Liver (tissue), 9 donors: ENCODE results near the gene CASTOR1. TPM values are rescaled to one million over a fixed set of nuclear protein-coding genes. Genes with fewer than 3 reads are reported as not detected.

Experiments
- DNase-seq: peaks from one replicate; pipeline ENCODE4 v3.0.0-alpha.2; 2017; ENCODE audit warnings: low spot score
- H3K27ac ChIP-seq, 2 donors: one replicate each; pipeline ENCODE4 v1.7.0; 2013; ENCODE audit warnings: inconsistent platforms in 2 of 2, low read length in 2 of 2, control low read depth in 1 of 2, low read depth in 1 of 2, mild to moderate bottlenecking in 1 of 2
- H3K27me3 ChIP-seq, 4 donors: one replicate each; pipeline versions ENCODE4 v1.6.1 to v1.7.0; 2013; ENCODE audit warnings: low read length in 3 of 4, inconsistent platforms in 1 of 4, mild to moderate bottlenecking in 1 of 4, moderate library complexity in 1 of 4; ENCODE audit not compliant: control insufficient read depth in 4 of 4, insufficient read depth in 4 of 4
- H3K36me3 ChIP-seq, 4 donors: one replicate each; pipeline versions ENCODE4 v1.6.1 to v1.7.0; 2013; ENCODE audit warnings: low read length in 3 of 4, mild to moderate bottlenecking in 3 of 4, low read depth in 1 of 4, moderate library complexity in 1 of 4; ENCODE audit not compliant: control insufficient read depth in 4 of 4, insufficient read depth in 3 of 4
- H3K4me1 ChIP-seq, 4 donors: one replicate each; pipeline versions ENCODE4 v1.6.1 to v1.7.0; 2013; ENCODE audit warnings: low read length in 3 of 4, mild to moderate bottlenecking in 3 of 4, moderate library complexity in 1 of 4; ENCODE audit not compliant: control insufficient read depth in 4 of 4, insufficient read depth in 4 of 4
- H3K4me3 ChIP-seq, 3 donors: one replicate each; pipeline versions ENCODE4 v1.6.1 to v1.7.0; 2013; ENCODE audit warnings: low read length in 3 of 3, control low read depth in 1 of 3, low read depth in 1 of 3, mild to moderate bottlenecking in 1 of 3
- H3K9ac ChIP-seq, 2 donors: one replicate each; pipeline ENCODE4 v1.7.0; 2013; ENCODE audit warnings: low read length in 2 of 2, mild to moderate bottlenecking in 2 of 2, moderate library complexity in 2 of 2, control low read depth in 1 of 2, low read depth in 1 of 2
- H3K9me3 ChIP-seq, 4 donors: one replicate each; pipeline versions ENCODE4 v1.6.1 to v1.7.0; 2013; ENCODE audit warnings: low read length in 3 of 4; ENCODE audit not compliant: control insufficient read depth in 4 of 4
- ATF3 ChIP-seq: IDR thresholded peaks from 2 replicates; pipeline ENCODE4 v1.6.1; 2016; ENCODE audit warnings: antibody characterized with exemption
- EGR1 ChIP-seq, 2 donors: IDR thresholded peaks; 2 replicates each; pipeline ENCODE4 v1.6.1; 2016 to 2018; ENCODE audit warnings: antibody characterized with exemption in 2 of 2, low read depth in 2 of 2
- FOXA1 ChIP-seq: IDR thresholded peaks from 2 replicates; pipeline ENCODE4 v1.6.1; 2016; ENCODE audit warnings: antibody characterized with exemption
- FOXA2 ChIP-seq: IDR thresholded peaks from 2 replicates; pipeline ENCODE4 v1.6.1; 2016; ENCODE audit warnings: antibody characterized with exemption
- GABPA ChIP-seq, 2 donors: IDR thresholded peaks in 1 of 2; conservative IDR thresholded peaks in 1 of 2; 2 replicates each; pipeline ENCODE4 v1.6.1; 2016; ENCODE audit warnings: antibody characterized with exemption in 2 of 2, mild to moderate bottlenecking in 1 of 2, moderate library complexity in 1 of 2
- HNF4A ChIP-seq, 2 donors: conservative IDR thresholded peaks; 2 replicates each; pipeline ENCODE4 v1.6.1; 2016; ENCODE audit warnings: antibody characterized with exemption in 2 of 2, mild to moderate bottlenecking in 2 of 2
- HNF4G ChIP-seq: IDR thresholded peaks from 2 replicates; pipeline ENCODE4 v1.6.1; 2016; ENCODE audit warnings: antibody characterized with exemption
- JUND ChIP-seq, 2 donors: IDR thresholded peaks; 2 replicates each; pipeline ENCODE4 v1.6.1; 2016; ENCODE audit warnings: antibody characterized with exemption in 2 of 2
- MAX ChIP-seq: IDR thresholded peaks from 2 replicates; pipeline ENCODE4 v1.6.1; 2016; ENCODE audit warnings: antibody characterized with exemption
- NR2F2 ChIP-seq: IDR thresholded peaks from 2 replicates; pipeline ENCODE4 v1.6.1; 2016; ENCODE audit warnings: antibody characterized with exemption
- RAD21 ChIP-seq, 2 donors: IDR thresholded peaks; 2 replicates each; pipeline ENCODE4 v1.6.1; 2016; ENCODE audit warnings: antibody characterized with exemption in 2 of 2, mild to moderate bottlenecking in 2 of 2
- RXRA ChIP-seq, 2 donors: IDR thresholded peaks; 2 replicates each; pipeline ENCODE4 v1.6.1; 2017 to 2018; ENCODE audit warnings: antibody characterized with exemption in 2 of 2, mild to moderate bottlenecking in 1 of 2
- SP1 ChIP-seq: IDR thresholded peaks from 2 replicates; pipeline ENCODE4 v1.6.1; 2018; ENCODE audit warnings: antibody characterized with exemption, mild to moderate bottlenecking
- TAF1 ChIP-seq: conservative IDR thresholded peaks from 2 replicates; pipeline ENCODE4 v1.6.1; 2016; ENCODE audit warnings: antibody characterized with exemption, mild to moderate bottlenecking
- YY1 ChIP-seq: IDR thresholded peaks from 2 replicates; pipeline ENCODE4 v1.6.1; 2016; ENCODE audit warnings: antibody characterized with exemption, mild to moderate bottlenecking
- ZBTB33 ChIP-seq: IDR thresholded peaks from 2 replicates; pipeline ENCODE4 v1.6.1; 2016; ENCODE audit warnings: antibody characterized with exemption
- WGBS: extraction: QIAGEN DNeasy Blood & Tissue Kit; methylation state at CpG from one replicate; pipeline ENCODE4 v1.1.7; 2013; 5-methylcytosine and 5-hydroxymethylcytosine counted together
- polyA plus RNA-seq, 2 donors: library from polyadenylated mRNA; stranded (reverse) in 1 of 2; unstranded in 1 of 2; fragments of 200-250 nt in 1 of 2; fragments of >200 nt in 1 of 2; fragmentation: Nextera tagmentation in 1 of 2; extraction: Ambion mirVana in 1 of 2; gene quantifications; one replicate each; pipeline versions ENCODE4 v1.2.1 to v1.2.3, GENCODE V29; 2013 to 2015
- total RNA-seq, 2 donors: library from RNA; depleted of rRNA; stranded (reverse); fragments of >200 nt; gene quantifications; one replicate each; pipeline ENCODE4 v1.2.3, GENCODE V29; 2014
- TF ChIP-seq, protein P1 (sequence below): IDR thresholded peaks from 2 replicates; pipeline ENCODE4 v1.6.1; 2016; ENCODE audit warnings: antibody characterized with exemption, mild to moderate bottlenecking
- TF ChIP-seq, protein P2 (sequence below): fragments of 150-350 bp; IDR thresholded peaks from 2 replicates; pipeline ENCODE4 v1.5.1; 2017; ENCODE audit warnings: improper control_type of control experiment, low read depth, low read length; ENCODE audit not compliant: missing input control
- donor health status: healthy.
- donor health status: healthy.
- donor health status: healthy.
- donor health status: healthy.
- donor health status: healthy.

Gene CASTOR1
- total and polyA plus RNA-seq, 4 donors: 1.8 to 5.4 (median 2.4) TPM

DNA sequence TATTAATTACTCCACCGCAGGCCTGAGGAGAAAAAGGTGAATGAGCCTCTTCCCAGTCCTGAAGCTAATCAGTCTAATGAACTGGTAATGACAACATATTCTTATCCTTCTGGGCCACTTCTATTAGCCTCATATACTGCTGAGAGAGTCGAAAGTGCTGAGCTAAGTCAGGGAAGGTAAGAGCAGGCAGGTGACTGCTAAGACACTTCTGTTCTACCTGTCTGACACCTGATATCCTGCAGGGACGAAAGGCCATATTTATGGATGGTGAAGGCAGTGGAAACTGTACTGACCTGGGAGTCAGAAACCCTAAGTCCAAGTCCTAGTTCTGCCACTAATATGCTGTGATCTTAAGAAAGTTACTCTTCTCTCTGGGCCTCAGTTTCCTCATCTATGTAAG lies 33.9 kb upstream of the CASTOR1 start:
- no peaks in the 10 kb centered on the region for H3K27me3 ChIP-seq
- H3K27ac ChIP-seq: no peak overlapping the region
- no peak overlapping the region for H3K9ac ChIP-seq
- no peak overlapping the region for H3K4me3 ChIP-seq
- peaks cover 0 to 2% (median 0%) of the 10 kb centered on the region in 4 donors for H3K36me3 ChIP-seq
- TF ChIP-seq MAX: no peak
- TF ChIP-seq NR2F2: no peak
- no peak for TF ChIP-seq RXRA (IDR thresholded peaks at IDR 0.05)
- no peak for TF ChIP-seq RAD21 (IDR thresholded peaks at IDR 0.05)
- TF ChIP-seq, protein P1, sequence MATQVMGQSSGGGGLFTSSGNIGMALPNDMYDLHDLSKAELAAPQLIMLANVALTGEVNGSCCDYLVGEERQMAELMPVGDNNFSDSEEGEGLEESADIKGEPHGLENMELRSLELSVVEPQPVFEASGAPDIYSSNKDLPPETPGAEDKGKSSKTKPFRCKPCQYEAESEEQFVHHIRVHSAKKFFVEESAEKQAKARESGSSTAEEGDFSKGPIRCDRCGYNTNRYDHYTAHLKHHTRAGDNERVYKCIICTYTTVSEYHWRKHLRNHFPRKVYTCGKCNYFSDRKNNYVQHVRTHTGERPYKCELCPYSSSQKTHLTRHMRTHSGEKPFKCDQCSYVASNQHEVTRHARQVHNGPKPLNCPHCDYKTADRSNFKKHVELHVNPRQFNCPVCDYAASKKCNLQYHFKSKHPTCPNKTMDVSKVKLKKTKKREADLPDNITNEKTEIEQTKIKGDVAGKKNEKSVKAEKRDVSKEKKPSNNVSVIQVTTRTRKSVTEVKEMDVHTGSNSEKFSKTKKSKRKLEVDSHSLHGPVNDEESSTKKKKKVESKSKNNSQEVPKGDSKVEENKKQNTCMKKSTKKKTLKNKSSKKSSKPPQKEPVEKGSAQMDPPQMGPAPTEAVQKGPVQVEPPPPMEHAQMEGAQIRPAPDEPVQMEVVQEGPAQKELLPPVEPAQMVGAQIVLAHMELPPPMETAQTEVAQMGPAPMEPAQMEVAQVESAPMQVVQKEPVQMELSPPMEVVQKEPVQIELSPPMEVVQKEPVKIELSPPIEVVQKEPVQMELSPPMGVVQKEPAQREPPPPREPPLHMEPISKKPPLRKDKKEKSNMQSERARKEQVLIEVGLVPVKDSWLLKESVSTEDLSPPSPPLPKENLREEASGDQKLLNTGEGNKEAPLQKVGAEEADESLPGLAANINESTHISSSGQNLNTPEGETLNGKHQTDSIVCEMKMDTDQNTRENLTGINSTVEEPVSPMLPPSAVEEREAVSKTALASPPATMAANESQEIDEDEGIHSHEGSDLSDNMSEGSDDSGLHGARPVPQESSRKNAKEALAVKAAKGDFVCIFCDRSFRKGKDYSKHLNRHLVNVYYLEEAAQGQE: no peak
- no peak for TF ChIP-seq EGR1 (IDR thresholded peaks at IDR 0.05; ENCODE audit: low read depth in 2 of 2)
- TF ChIP-seq, protein P2, sequence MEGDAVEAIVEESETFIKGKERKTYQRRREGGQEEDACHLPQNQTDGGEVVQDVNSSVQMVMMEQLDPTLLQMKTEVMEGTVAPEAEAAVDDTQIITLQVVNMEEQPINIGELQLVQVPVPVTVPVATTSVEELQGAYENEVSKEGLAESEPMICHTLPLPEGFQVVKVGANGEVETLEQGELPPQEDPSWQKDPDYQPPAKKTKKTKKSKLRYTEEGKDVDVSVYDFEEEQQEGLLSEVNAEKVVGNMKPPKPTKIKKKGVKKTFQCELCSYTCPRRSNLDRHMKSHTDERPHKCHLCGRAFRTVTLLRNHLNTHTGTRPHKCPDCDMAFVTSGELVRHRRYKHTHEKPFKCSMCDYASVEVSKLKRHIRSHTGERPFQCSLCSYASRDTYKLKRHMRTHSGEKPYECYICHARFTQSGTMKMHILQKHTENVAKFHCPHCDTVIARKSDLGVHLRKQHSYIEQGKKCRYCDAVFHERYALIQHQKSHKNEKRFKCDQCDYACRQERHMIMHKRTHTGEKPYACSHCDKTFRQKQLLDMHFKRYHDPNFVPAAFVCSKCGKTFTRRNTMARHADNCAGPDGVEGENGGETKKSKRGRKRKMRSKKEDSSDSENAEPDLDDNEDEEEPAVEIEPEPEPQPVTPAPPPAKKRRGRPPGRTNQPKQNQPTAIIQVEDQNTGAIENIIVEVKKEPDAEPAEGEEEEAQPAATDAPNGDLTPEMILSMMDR: no peak
- no peak for TF ChIP-seq ATF3
- no peak for TF ChIP-seq JUND (IDR thresholded peaks at IDR 0.05)
- TF ChIP-seq SP1: no peak
- TF ChIP-seq HNF4G: no peak
- TF ChIP-seq FOXA2: no peak
- no peak for TF ChIP-seq HNF4A (conservative IDR thresholded peaks at IDR 0.05)
- TF ChIP-seq TAF1: no peak
- TF ChIP-seq GABPA (IDR thresholded peaks at IDR 0.05 in 1 of 2, conservative IDR thresholded peaks at IDR 0.05 in 1 of 2): no peak
- TF ChIP-seq ZBTB33: no peak
- TF ChIP-seq FOXA1: no peak
- TF ChIP-seq YY1: no peak
- DNase-seq: no peak
- H3K9me3 ChIP-seq: no peaks in the 10 kb centered on the region
- 96% methylated on average over 3 of the region's 3 CpGs for WGBS
- H3K4me1 ChIP-seq: peaks cover 9 to 62% (median 45%) of the 10 kb centered on the region in 4 donors
